DMS153 (cell line): ENCODE results near the gene CCDC32.

Experiments
- DNase-seq: peaks from one replicate; lab custom pipeline; 2025; lab: John Stamatoyannopoulos, UW

The CCDC32 gene

GRCh38 chr15:40565333-40566238 lies 744 bp upstream of the CCDC32 start:
- DNase-seq = no peak

DNA sequence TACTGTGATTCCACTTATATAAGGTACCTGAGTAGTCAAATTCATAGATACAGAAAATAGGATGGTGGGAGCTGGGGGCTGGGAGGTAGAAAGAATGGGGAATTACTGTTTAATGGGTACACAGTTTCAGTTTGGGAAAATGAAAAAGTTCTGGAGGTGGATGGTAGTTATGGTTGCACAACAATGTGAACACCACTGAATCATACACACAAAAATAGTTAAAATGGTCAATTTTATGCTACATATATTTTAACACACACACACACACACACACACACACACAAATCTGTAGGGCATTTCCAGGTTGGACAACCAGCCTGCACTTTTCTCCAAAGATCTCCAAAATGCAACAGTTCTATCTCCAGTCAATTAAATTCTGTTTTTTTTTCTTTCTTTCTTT lies 1.4 kb downstream of the CCDC32 start:
- DNase-seq = no peak

DNA sequence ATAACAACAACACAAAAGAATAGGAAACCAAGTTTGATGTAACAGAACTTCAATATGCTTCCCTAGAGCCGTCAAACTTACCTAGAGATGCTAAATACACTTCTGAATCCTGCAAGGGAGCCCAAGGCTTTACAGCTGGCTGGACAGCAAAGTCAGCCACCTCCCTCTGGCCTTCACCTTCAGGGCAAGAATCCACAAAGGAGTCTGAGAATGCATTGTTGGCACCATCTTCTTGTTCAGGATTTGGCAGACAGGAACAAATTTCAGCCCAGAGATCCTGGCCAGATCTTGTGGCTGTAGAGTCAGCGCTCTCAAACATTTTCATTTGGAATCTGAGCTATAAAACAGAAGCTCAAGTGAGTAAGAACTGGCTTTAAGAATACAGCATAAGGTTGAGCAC lies 2.2 kb downstream of the CCDC32 start:
- DNase-seq = no peak

GRCh38 chr15:40558952-40559742 lies 5.7 kb downstream of the CCDC32 start:
- DNase-seq = no peak

GRCh38 chr15:40555876-40556275 lies 9.0 kb downstream of the CCDC32 start:
- DNase-seq = no peak

DNA sequence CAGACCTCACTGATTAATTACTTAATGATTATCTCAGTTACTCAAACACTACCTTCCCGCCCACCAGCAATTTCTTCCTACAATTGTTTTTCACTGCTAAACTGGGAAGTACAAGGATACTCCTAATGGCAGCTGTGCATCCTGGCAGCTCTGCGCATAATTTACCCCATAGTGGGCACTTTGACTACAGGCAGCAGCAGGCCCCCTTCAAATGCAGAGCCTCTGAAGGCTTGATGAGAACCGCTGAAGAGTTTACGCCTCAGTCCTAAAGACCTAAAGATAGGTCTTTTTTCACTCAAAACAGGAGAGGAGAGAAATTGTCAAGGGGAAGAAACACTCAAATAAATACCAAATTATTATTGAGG lies 10.7 kb downstream of the CCDC32 start:
- DNase-seq = no peak

DNA sequence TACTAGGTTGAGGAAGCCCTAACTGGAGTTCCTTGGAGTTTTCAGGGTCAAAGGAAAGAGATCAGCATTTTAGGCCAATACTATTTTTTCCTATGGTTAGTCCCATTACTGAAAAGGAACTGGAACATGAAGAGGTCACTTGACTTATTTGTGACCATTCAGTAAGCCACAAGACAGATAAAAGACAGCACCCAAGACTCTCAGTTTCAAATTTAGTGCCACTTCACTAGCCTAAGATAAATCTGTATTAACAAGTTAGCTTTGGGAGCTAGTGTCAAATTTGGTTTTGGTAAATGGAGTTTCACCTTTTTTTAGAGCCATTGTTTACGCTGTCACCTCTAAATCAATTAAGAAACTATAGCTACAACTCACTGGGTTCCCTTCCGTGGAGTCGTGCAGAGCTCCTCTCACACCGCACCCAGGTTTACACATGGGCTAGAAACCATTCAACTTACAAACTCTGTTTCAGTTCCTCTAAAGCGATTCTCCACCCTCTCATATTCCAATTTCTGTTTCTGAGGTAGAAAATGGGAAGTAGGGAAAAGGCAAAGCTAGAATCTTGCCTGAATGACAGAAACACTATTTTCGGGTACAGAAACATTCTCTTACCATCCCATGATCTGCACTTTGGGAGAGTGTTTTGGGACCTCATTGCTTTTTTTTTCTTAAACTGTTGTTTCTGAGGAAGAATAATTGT lies 14.4 kb downstream of the CCDC32 start:
- DNase-seq = no peak

DNA sequence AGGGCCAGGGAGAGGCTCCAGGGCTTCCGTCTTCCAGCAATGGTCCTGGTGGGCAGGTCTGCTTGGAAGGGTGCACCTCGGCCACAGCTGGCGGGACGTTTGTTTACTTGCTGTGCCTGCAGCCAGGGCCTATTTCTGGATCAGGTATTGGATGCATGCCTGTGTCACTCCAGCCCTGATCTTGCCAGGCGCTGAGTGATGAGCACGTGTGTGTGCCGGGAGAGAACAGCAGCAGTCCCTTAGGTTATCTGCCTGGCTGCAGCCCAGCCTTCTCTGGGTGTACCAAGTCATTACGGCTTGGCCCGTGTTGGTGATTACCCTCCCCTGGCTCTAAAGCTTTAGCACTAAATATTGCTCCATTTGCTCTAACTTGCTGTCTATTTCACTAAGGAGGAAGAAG lies 14.9 kb downstream of the CCDC32 start:
- DNase-seq = no peak

DNA sequence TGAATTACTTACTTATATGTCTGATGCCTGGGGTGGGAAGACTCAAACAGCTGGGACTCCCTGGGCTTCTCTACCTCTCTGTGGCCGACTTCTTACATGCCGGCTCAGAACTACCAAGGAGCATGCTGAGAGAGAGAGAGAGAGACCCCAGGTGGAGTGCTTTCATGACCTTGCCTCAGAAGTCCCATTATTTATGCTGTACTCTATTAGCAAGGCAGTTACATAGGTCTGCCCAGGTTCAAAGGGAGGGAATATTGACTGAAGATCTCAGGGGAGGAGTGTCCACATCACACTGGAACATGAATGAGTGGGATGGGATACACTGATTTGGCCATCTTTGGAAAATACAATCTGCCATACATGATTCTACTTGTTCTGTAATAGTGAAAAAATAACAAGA lies 16.2 kb downstream of the CCDC32 start:
- no peak for DNase-seq

GRCh38 chr15:40545457-40545856 lies 19.4 kb downstream of the CCDC32 start:
- no peak for DNase-seq

DNA sequence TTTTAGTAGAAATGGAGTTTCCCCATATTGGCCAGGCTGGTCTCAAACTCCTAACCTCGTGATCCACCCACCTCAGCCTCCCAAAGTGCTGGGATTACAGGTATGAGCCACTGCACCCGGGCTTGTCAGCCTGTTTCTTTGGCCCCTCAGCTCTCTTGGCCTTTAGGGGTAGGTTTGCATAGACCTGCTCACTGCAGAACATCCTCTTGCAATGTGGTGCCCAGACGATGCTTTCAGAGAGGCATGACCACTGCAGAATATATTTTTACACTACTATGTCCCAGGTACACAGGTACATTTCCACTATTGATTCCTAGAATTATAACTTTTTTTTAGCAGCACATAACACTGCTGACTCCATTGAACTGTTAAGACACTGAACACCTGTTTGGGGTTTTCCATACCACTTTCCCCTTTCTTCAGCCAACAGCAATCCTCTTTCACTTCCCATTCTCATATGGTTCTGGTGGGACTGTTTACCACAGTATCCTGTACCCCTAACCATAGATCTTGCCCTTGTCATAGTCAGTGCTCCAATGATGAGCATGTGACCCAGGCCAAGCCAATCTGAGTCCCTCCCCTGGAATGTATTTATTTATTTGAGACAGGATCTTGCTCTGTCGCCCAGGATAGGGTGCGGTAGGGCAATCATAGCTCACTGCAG lies 21.1 kb downstream of the CCDC32 start:
- no peak for DNase-seq

DNA sequence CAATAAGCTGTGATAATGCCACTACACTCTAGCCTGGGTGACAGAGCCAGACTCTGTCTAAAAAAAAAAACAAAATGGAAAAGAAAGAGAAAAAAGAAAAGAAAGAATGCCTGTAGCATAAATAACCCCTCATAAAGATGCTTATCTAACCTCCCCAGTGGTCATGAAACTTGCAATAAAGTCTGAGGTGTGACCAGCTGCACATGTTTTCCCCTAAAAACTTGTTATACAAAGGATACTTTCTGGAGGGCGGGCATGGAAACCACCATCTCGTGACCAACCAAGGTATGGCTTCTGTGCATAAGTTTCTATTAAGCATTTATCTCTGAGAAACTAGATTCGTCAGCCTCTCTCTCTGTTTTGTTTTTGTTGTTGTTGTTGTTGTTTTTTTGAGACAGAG lies 21.8 kb downstream of the CCDC32 start:
- DNase-seq = no peak

DNA sequence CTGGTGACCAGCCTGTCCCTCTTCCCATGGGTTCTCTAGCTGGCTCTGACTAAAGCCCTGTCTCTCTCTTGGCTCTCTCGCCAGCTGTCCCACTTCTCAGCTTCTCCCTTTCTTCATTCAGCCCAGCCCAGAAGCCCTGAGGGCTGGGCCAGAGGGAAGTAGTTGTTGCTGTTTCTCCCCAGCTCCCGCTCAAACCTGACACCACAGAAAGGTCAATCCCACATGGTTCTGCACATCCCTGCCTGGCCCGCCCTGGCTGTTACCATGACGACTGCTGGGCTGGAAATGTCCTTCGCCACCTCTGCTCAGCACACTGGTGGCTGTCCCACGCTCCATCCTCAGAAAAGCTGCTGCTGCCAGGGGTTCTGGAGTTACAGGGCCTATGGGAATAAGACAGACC lies 25.9 kb downstream of the CCDC32 start:
- DNase-seq = no peak

- DNase-seq = no peak
Observed at GRCh38 chr15:40536501-40536900, 28.3 kb downstream of the CCDC32 start.

GRCh38 chr15:40534371-40534770 lies 30.5 kb downstream of the CCDC32 start:
- DNase-seq = no peak

- DNase-seq = no peak
Observed at GRCh38 chr15:40533763-40534364, 31.0 kb downstream of the CCDC32 start.

GRCh38 chr15:40528801-40529200 lies 36.0 kb downstream of the CCDC32 start:
- DNase-seq = no peak

DNA sequence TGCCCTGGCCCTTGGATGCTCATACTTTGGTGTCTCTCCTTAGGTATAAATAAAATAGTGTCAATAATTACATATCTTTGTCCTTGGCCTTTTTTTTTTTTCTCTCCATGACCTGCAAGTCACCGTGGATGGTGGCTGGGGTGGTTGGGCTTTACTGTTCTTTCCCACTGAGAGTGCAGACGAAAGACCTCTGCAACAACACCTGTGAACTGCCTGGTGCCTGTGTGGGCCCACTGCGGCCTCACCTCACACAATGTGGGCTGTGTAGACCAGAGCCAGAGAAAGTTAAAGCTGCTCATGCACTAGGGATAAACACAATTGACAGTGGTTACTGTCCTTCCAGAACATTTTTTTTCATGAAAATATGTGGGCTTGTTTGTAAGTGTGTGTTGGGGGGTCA lies 39.0 kb downstream of the CCDC32 start:
- no peak for DNase-seq

GRCh38 chr15:40523611-40524010 lies 41.2 kb downstream of the CCDC32 start:
- no peak for DNase-seq

DNA sequence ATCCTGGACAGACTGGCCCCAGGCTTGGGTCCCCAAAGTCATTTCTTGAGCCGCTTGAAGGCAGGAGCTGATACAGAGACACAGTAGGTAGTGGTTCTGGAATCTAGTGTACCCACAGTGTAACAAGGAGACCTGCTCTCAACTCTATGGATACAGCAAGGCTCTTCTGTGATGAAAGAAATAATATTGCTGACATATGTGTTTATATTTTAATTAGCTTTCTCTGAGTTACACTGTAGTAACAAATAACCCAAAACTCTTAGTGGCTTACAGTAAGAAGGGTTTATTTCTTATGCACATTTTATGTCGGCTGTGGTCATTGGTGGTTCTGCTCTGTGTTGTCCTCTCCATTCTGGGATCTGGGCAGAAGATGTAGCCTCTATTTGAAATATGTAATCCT lies 48.5 kb downstream of the CCDC32 start:
- no peak for DNase-seq

GRCh38 chr15:40513609-40514008 lies 51.2 kb downstream of the CCDC32 start:
- DNase-seq = no peak

- no peak for DNase-seq
Observed at GRCh38 chr15:40512440-40512839, 52.4 kb downstream of the CCDC32 start.
